ENCODE measurements around the gene DFFA.

DNA sequence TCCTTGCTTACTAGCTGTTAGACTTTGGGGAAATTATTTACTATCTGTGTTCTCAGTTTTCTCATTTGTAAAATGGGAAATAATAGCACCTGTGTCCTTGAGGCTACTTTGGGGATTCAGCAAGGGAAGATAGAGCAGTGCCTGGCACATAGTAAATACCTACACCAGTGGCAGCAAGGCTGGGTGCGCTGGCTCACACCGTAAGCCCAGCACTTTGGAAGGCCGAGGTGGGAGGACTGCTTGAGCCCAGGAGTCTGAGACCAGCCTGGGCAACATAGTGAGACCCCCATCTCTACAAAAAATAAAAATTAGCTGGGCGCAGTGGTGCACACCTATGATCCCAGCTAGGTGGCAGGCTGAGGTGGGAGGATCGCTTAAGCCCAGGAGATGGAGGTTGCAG is 50.7 kb downstream of the DFFA start:
- no peak for TF ChIP-seq EZH2 (IDR thresholded peaks at IDR 0.05; ENCODE audit: borderline replicate concordance, low read depth, low read length, poor library complexity, severe bottlenecking)
- TF ChIP-seq, protein P1, sequence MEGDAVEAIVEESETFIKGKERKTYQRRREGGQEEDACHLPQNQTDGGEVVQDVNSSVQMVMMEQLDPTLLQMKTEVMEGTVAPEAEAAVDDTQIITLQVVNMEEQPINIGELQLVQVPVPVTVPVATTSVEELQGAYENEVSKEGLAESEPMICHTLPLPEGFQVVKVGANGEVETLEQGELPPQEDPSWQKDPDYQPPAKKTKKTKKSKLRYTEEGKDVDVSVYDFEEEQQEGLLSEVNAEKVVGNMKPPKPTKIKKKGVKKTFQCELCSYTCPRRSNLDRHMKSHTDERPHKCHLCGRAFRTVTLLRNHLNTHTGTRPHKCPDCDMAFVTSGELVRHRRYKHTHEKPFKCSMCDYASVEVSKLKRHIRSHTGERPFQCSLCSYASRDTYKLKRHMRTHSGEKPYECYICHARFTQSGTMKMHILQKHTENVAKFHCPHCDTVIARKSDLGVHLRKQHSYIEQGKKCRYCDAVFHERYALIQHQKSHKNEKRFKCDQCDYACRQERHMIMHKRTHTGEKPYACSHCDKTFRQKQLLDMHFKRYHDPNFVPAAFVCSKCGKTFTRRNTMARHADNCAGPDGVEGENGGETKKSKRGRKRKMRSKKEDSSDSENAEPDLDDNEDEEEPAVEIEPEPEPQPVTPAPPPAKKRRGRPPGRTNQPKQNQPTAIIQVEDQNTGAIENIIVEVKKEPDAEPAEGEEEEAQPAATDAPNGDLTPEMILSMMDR (conservative IDR thresholded peaks at IDR 0.05; ENCODE audit: low read depth, low read length) = no peak
